Right forelimb (tissue), 1 donor: ENCODE results near the gene SLAMF6.

ENCODE experiments used
- DNase-seq: peaks from one replicate; pipeline ENCODE4 v3.0.0-alpha.2; 2018

SLAMF6 gene

DNA sequence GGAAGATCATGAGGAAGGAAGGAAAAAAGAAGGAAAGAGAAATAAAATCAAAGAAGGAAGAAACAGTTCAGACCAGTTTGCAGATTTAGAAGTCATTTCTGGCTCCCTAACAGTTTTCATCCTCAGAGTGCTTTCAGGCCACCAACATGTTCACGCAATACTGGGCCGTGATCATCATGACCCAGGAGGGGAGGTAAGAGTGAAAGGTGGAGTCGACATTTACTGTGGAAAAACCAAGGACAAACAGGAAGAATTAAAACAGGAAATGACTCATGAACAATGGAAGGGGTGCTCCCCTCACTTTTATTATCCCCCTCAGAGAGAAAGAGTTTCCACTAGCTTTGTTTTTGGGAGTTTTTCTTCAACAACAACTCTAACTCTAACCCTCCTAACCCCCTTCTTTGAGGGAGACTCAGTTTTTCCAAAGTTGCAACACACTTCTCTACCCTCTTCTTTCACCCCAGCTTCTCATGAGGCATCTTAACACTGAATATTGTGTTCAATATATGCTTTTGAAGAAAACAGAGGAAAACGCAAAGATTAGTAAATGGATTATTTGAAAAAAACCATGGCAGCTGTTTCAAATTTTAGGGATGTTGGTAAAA, 62.3 kb downstream of the SLAMF6 start:
- no peak for DNase-seq

DNA sequence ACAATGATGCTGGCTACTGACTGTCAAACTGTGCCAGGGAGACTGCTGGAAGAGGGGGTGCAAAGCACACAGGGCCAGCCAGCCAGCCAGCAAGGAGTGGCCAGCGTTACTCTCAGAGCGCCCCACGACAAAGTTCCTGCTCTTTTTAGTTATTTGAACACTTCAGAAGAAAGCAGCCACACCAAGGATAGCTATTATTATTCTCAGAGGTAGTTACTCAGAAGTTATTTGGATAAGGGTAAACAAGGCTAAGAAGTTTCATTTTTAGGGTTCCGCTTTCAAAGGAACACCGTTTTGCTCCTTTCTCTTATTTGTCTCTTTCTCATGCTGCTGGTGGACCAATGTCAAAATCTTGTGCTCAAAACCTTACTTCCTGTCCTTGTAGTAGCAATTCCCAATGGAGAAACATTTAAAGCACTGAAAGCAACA, 62.8 kb downstream of the SLAMF6 start:
- DNase-seq = no peak

DNA sequence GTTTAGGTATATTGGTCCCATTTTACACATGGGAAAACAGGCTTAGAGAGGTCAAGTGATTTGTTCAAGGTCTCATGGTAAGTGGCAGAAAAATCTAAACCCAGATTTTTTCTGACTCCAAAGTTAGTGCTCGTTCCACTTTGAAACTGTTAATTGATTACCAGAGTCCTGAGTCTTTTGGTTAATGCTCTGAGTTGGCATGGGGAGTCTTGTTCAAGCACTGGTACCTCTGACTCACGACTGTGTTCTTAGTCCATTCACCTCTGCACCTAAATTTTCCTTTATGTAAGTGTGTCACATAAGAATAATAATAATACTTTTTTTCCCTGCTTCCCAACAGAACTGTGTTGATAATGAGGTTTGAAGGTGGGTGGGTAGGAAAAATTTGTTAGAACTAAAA, 63.4 kb downstream of the SLAMF6 start:
- no peak for DNase-seq

DNA sequence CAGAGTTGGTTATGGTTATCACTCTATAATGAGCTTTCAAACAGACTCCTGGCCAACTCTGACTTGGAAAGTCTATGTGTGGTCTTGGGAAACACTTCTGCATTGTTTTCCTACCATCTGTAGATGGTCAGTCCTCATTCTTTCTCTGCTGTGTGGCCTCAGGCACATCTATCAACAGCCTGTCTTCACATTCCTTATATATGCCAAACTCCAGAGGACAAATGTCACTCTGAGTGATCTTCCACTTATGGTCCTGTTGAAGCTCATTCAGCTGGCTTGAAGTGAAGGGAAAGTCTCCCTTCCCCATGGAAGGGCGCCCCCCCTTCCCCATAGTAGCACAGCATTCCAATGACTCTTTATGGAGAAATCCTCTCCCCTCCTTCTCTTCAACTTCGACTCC, 64.0 kb downstream of the SLAMF6 start:
- DNase-seq = no peak

DNA sequence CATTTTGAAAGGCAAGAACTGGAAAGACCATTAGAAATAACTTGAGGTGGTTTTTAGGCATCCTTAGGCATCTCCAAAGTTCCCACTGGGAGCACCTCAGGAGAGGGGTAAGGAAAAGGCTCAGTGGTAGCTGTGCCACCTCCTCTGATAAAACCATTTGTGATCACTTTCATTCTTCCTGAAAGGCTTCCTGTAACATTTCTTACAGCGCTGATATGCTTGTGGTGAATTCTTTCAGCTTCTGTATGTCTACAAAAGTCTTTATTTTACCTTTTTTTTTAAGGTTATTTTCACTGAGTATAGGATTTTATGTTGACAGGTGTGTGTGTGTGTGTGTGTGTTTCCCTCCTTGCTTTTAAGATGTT, 67.9 kb downstream of the SLAMF6 start:
- DNase-seq = no peak

DNA sequence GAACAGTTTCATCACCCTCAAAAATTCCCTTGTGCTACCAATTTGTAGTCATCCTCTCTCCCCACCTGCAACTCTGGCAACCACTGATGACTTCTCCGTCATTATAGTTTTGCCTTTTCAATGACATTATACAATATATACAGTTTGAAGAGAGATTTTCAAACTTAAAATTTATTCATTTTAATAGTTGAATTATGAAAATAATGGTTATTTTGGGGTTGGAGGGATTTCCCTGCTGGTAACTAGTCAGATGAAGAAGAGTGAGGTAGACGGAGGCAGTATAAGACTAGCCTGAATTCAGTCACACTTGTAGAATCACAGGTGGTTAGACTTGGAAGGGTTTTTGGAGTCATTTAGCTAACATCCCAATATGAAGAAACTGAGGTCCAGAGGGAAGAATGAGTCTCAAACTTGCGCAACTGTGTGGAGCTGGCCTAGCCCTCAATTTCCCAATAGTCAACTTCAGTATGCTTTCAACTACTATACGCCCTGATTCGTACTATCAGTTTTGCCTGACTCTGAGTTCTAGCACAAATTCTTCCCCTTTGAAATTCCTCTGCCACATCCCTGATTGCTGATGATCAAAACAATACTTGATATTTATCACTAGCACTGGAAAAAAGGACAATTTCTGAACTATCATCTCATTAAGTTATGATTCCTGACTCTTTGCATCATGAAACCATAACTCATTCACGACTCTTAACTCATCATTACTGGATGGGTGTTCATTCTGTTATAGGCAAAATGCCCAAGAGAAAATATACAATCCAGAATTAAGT, 68.5 kb downstream of the SLAMF6 start:
- no peak for DNase-seq

DNA sequence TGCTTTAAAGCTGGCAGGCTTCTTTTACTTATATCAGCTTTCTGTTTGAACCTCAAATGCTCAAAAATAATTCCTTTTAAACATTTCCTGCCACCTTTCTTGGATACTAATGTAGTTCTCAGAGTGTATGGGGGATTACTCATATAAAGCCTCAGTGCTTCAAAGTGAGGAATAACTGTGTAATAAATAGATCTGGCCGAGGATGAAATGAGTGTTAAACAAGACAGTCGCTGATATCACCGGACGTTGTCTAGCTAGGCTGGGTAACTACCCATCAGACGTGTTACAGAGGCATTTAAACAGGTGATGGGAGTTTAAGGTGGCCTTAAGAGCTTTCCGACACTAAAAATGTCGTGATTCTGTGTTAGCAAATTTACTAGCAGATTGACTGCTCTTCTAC, 69.6 kb downstream of the SLAMF6 start:
- no peak for DNase-seq

DNA sequence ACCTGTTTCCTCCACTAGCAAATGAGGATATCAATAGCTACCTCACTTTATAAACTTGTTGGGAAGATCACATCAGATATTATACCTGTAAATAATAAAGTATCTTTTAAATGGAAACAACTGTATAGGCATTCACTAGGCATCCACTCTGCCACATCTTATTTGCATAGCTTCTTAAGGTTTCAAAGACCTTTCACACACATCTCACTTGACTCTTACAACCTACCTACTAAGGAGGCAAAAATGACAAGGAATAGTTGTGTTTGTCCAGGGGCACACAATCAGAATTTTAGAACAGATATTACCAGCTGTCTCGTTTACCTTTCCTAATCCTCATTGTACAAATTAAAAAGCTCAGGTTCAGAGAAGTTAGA, 71.2 kb downstream of the SLAMF6 start:
- no peak for DNase-seq

DNA sequence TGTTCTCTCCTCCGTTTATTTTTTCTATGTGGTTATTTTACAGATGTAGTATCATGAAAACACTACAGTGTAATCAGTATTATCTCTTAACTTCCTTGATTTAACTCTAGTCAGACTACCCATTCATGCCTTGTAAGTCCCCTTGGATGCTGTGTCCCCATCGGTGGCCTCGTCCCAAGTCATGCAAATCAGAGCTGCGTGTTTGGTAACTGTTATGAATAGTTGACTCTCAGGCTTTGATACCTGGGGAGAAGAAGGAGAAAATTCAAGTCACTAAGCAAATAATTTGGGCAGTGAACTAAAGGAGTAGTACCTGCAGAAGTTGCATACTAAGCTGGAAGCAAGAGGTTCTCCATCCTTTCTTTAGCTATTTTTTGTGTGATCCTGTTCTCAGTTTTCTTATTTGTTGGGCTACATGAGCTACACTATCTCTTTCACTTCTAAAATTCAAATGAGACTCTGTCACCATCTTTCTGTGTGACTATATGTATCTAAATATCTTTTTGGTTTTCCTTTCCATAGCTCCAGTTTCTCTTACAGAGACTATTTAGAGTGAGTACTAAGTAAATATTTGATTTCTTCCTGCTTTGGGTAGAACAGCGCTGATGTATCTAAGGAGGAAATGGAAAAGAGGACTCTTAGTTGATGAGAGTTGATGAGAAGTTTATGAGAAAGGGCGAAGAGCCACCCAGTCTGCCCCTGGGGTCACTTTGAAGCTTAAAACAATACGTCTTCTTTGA, 71.8 kb downstream of the SLAMF6 start:
- DNase-seq = no peak

DNA sequence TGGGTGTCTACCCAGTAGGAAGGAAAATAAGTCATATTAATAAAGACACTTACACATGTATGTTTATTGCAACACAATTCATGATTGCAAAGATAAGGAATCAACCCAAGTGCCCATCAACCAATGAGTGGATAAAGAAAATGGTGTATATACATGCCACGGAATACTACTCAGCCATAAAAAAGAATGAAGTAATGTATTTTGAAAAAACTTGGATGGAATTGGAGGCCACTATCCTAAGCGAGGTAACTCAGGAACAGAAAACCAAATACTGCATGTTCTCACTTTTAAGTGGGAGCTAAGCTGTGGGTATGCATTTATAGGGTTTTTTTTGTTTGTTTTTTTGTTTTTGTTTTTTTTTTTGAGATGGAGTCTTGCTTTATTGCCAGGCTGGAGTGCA, 73.6 kb downstream of the SLAMF6 start:
- no peak for DNase-seq

DNA sequence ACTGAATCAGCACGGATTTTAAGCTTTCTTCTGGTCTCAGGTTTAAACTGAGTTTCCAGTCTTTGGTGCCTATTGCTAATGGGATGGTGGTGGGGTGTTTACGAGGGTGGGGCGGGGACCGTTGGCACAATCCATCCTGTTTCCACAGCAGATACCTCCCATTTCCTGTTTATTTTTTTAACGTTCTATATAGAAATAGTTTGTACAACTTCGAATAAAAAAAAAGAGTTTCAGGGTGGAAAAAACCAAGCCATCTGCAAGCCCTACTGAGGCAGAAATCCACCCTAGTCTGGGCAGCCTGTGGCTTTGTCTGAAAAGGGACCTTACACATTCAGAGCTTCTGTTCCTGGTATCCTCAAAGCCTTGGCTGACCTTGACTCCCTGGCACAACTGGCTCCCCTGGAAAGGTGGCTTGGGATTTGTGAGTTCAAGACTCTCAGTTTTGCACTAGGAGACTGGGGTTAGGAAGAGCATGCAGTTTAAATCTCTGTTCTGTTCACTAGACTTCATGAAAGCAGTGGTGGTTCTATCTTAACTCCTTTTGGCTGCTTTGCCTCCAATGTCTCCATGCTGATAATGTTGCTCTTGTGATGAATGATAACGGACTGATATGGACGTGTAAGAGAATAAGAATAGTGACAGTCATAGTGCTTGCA, 76.0 kb downstream of the SLAMF6 start:
- DNase-seq = no peak

DNA sequence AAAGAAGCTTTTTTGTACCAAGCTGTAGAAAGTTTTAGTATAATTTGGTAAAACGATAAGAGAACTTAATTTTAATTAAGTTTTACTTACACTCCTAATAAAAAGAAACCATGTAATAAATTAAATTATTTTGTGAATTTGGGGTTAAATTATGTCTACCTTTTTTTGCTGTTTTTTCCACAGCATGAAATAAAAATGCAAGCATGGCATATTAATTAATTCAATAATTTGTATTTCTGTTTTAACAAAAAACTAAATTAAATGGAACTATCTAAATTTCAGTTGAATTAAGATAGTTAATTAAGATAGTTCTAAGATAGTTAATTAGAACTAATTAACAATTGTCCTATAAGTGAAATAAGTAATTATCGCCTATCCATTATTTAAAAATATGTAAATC, 83.3 kb downstream of the SLAMF6 start:
- DNase-seq = no peak

DNA sequence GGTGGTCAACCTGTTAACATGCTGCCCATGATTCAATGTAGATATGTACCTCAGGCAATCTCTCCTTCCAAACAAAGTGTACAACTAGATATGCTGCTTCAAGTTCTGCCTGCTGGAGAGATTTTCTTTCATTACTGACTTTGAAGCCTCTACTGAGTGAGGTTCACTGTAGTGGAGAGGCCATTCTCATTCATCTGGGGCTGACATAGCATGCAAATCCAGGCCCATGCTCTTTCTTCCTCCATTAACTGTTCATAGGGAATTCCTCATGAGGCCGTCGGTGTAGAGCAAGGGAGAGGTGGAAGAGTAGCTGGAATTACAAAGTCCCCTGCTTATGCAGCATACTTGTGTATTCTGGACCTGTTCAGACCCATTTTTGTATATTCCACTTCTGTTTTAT, 84.1 kb downstream of the SLAMF6 start:
- no peak for DNase-seq

DNA sequence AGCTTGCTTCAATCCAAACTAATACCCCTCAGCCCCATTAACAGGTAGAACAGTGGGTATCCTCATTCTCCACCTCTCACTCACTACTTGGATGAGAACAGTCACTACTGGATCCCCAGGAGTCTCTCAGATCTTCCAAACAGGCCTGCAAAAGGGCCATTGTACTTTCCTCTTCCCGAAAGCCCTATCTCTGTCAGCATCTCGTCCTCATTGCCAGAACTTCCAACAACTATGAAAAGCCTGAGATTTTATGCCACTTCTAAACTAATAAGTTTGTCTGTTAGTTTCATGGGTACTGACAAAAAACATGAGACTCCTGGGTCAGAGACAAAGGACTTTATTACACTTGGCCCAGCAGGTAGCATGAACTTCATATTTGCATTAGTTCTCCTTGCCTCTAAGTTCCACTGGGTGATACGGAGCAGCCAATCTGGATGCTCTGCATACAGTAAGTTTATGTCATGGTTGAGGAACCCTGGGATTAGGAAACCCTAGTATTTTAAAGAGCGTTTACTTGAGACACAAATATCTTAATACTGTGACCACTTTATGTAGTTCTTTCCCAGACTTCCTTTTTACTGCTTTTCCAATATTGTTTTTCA, 84.6 kb downstream of the SLAMF6 start:
- no peak for DNase-seq

DNA sequence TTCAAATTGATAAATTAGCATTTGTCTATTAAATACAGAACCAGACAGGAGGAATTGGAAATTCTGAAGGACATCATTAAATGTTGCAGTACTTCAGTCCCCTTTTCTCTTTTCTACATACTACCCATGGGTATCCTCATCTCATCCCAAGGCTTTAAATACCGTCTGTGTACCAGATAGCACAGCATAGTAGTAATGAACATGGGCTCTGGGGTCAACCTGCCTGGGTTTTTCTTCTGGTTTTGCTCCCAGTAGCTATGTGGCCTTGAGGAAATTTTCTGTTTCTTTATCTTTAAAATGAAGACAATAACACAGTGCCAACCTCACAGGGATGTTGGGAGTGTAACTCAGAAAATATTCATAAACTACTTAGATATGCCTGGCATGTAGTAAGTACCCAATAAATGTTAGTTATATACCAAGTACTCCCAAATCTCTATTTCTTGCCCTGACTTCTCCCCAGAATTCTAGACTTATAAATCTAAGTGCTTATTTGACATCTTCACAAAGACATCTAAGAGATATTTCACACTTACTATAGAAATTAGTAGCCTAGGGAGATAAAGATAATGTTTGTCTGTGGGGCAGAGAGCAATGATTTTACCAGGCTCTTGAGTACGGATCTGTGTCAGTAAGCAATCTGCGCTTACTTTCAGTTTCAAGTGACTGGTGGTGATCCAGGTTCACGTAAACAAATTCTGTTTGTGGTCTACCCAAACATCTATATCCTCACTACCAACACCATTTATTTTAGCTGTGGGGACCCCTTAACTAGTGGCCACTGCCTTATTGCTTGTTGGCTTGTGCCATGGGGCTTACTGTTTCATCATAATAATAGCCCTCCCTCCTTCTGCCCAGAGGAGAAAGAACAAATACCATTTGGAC, 85.4 kb downstream of the SLAMF6 start:
- no peak for DNase-seq

DNA sequence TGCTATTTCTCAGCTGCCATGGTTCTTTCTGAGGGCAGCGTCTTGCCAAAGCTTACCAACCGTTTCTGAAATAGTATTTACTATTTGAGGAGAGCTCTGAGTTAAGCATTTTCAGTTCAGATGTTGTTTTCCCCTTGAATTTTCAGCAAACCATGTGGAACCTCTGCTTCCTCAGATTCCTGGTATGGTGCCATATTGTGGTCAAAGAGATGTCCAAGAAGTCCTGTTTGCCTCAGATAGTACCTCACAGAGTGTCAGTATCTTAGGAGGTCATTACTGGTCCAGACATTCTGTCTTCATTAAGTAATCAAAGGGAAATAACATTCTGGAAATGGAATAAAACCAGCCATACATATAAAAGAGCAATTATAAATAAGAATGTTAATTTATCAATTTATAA, 86.1 kb downstream of the SLAMF6 start:
- DNase-seq = no peak
